Gastrocnemius medialis (tissue), 4 donors: ENCODE results near the gene CFAP65.

Experiments
- CTCF ChIP-seq, 5 experiments: fragments of 450-650 bp in 3 of 5; fragments of 200-600 bp in 2 of 5; sonication (generic) in 2 of 5; IDR thresholded peaks in 4 of 5; conservative IDR thresholded peaks in 1 of 5; 1 replicate in 4 of 5; 2 replicates in 1 of 5; pipeline ENCODE4 v1.5.1; 2016 to 2019; ENCODE audit warnings: antibody characterized with exemption in 5 of 5, mild to moderate bottlenecking in 3 of 5, moderate library complexity in 3 of 5
- POLR2A ChIP-seq, 2 donors: fragments of 450-650 bp; IDR thresholded peaks; one replicate each; pipeline ENCODE4 v1.6.1; 2017; ENCODE audit warnings: antibody characterized with exemption in 2 of 2, mild to moderate bottlenecking in 2 of 2, moderate library complexity in 2 of 2

GRCh38 chr2:219084791-219085190, 43.5 kb upstream of the CFAP65 start:
- TF ChIP-seq POLR2A (IDR thresholded peaks at IDR 0.05) = no peak
- no peak for TF ChIP-seq CTCF (IDR thresholded peaks at IDR 0.05 in 4 of 5, conservative IDR thresholded peaks at IDR 0.05 in 1 of 5)
